OCI-LY3 (cell line): ENCODE results near the gene DYRK1B.

Experiments
- H2AFZ ChIP-seq: fragments of 200-600, 300-600 bp; shearing (Covaris generic); 2 replicates; pipeline ENCODE4 v1.6.0; 2014; ENCODE audit warnings: antibody characterized with exemption, low read depth, low read length
- H3K27ac ChIP-seq: fragments of 200-600, 300-600 bp; sonication (generic); 2 replicates; pipeline ENCODE4 v1.5.1; 2014; ENCODE audit warnings: mild to moderate bottlenecking, low read length, moderate library complexity, mixed read lengths
- H3K27me3 ChIP-seq: fragments of 200-600, 300-600 bp; sonication (generic); 2 replicates; pipeline ENCODE4 v1.6.1; 2014; ENCODE audit warnings: low read depth, low read length, mixed read lengths
- H3K36me3 ChIP-seq: fragments of 200-600, 300-600 bp; sonication (generic); replicated peaks from 2 replicates; pipeline ENCODE3; 2014; ENCODE audit warnings: low read depth, low read length, mixed read lengths
- H3K4me1 ChIP-seq: fragments of 300-600, 200-600 bp; sonication (generic); 2 replicates; pipeline ENCODE4 v1.6.1; 2014; ENCODE audit warnings: low read length, mixed read lengths
- H3K4me2 ChIP-seq: fragments of 200-600, 300-600 bp; sonication (generic); 2 replicates; pipeline ENCODE4 v1.6.1; 2014; ENCODE audit warnings: low read length, mixed read lengths
- H3K4me3 ChIP-seq: fragments of 300-600, 200-600 bp; sonication (generic); 2 replicates; pipeline ENCODE4 v1.5.1; 2014; ENCODE audit warnings: antibody characterized with exemption, mild to moderate bottlenecking, low read length, moderate library complexity
- H3K79me2 ChIP-seq: fragments of 300-600, 200-600 bp; shearing (Covaris generic); 2 replicates; pipeline ENCODE4 v1.6.1; 2014; ENCODE audit warnings: mild to moderate bottlenecking, low read length, mixed read lengths
- H3K9ac ChIP-seq: fragments of 300-600, 200-600 bp; shearing (Covaris generic); 2 replicates; pipeline ENCODE4 v1.6.0; 2014; ENCODE audit warnings: mild to moderate bottlenecking, low read length, moderate library complexity
- H3K9me3 ChIP-seq: fragments of 200-600, 300-600 bp; shearing (Covaris generic); 2 replicates; pipeline ENCODE4 v1.6.1; 2014; ENCODE audit warnings: low read length, mixed read lengths; ENCODE audit not compliant: insufficient read depth
- H4K20me1 ChIP-seq: fragments of 200-600, 300-600 bp; sonication (generic); 2 replicates; pipeline ENCODE4 v1.6.1; 2016; ENCODE audit warnings: low read length, mixed read lengths; ENCODE audit not compliant: insufficient read depth
- CTCF ChIP-seq: fragments of 200-600, 300-600 bp; sonication (generic); IDR thresholded peaks from 2 replicates; pipeline ENCODE4 v1.5.1; 2014; ENCODE audit warnings: antibody characterized with exemption, low read length, low read depth
- EZH2phosphoT487 ChIP-seq: fragments of 200-600 bp; shearing (Covaris generic); IDR thresholded peaks from 2 replicates; pipeline ENCODE4 v1.6.1; 2018; ENCODE audit warnings: antibody characterized with exemption, mixed run types, low read depth

Gene DYRK1B

GRCh38 chr19:39864118-39864517 is 30.2 kb upstream of the DYRK1B start:
- Histone ChIP-seq H4K20me1 (no peaks in the 10 kb centered on the region), H3K27me3 (no peaks in the 10 kb centered on the region), H3K79me2 (no peaks in the 10 kb centered on the region), H3K36me3 (no peaks in the 10 kb centered on the region), H3K9me3 (no peaks in the 10 kb centered on the region), H3K4me2 (no peak overlapping the region), H3K4me3 (no peak overlapping the region), H2AFZ (no peak overlapping the region), H3K4me1 (no peaks in the 10 kb centered on the region), H3K9ac (no peak overlapping the region), H3K27ac (no peak overlapping the region)
- TF ChIP-seq CTCF (no peak), EZH2phosphoT487 (no peak)

DNA sequence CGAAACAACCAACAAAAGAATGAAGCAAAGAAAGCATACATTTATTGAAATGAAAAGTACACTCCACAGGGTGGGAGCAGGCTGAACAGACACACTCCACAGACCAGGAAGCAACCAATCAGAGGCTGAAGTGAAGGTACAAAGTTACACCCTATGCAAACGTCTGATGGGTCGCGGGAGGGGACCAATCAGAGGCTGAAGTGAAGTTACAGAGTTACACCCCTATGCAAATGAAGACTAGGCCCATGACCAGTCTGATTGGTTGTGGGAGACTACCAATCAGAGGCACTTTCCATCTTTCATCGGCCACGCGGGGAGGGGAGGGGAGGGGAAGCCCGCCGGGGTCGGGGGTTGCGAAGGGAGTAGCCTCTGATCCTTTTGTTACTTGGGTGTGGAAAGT is 24.6 kb upstream of the DYRK1B start:
- H3K9ac ChIP-seq: no peak overlapping the region

GRCh38 chr19:39852882-39853281 is 18.9 kb upstream of the DYRK1B start:
- Histone ChIP-seq H3K79me2 (no peaks in the 10 kb centered on the region), H4K20me1 (no peaks in the 10 kb centered on the region), H3K9me3 (no peaks in the 10 kb centered on the region), H3K36me3 (no peaks in the 10 kb centered on the region), H3K4me1 (no peaks in the 10 kb centered on the region), H3K4me2 (no peak overlapping the region), H2AFZ (no peak overlapping the region), H3K4me3 (no peak overlapping the region), H3K9ac (no peak overlapping the region), H3K27me3 (no peaks in the 10 kb centered on the region), H3K27ac (no peak overlapping the region)
- no peak for TF ChIP-seq EZH2phosphoT487
- TF ChIP-seq CTCF: no peak

More for the DNA sequence above, 24.6 kb upstream of the DYRK1B start:
- Histone ChIP-seq H3K4me3 (no peak overlapping the region), H3K36me3 (no peaks in the 10 kb centered on the region), H4K20me1 (no peaks in the 10 kb centered on the region), H3K9me3 (no peaks in the 10 kb centered on the region), H3K27ac (no peak overlapping the region), H3K4me2 (no peak overlapping the region), H2AFZ (no peak overlapping the region), H3K4me1 (no peaks in the 10 kb centered on the region), H3K79me2 (no peaks in the 10 kb centered on the region), H3K27me3 (no peaks in the 10 kb centered on the region)
- TF ChIP-seq EZH2phosphoT487 (no peak), CTCF (no peak)

- H3K4me2 ChIP-seq: no peak overlapping the region
Measured at GRCh38 chr19:39850892-39851291, 16.9 kb upstream of the DYRK1B start.

More at GRCh38 chr19:39850892-39851291, 16.9 kb upstream of the DYRK1B start:
- no peak overlapping the region for H3K4me3 ChIP-seq
- peaks cover 7% of the 10 kb centered on the region for H3K79me2 ChIP-seq
- TF ChIP-seq CTCF (no peak), EZH2phosphoT487 (no peak)
- no peaks in the 10 kb centered on the region for H3K36me3 ChIP-seq
- H3K9ac ChIP-seq: no peak overlapping the region
- no peaks in the 10 kb centered on the region for H3K27me3 ChIP-seq
- peaks cover 6% of the 10 kb centered on the region for H3K4me1 ChIP-seq
- no peak overlapping the region for H2AFZ ChIP-seq
- no peaks in the 10 kb centered on the region for H3K9me3 ChIP-seq
- H4K20me1 ChIP-seq: no peaks in the 10 kb centered on the region
- no peak overlapping the region for H3K27ac ChIP-seq
